IMR-90 (cell line): ENCODE results near the gene DPEP2NB. TPM values are rescaled to one million over a fixed set of nuclear protein-coding genes. Genes with fewer than 3 reads are reported as not detected.

Experiments
- ATAC-seq: fragments of 200-7000 bp; cut with Tn5 transposase; 2 replicates; pipeline ENCODE4 v1.9.1; 2020; ENCODE audit warnings: low read depth, mild to moderate bottlenecking, moderate library complexity
- BruUV-seq: library from RNA; stranded (reverse); fragments of 400-500 nt; replicated peaks from 2 replicates; lab custom pipeline; 2021; lab: Mats Ljungman, UMichigan
- CTCF ChIA-PET: fragments of 300-600 bp; formaldehyde crosslinking; extraction: SDS; loops from one replicate; lab custom pipeline; 2021; ENCODE audit warnings: antibody characterized with exemption; lab: Yijun Ruan, JAX
- POLR2A ChIA-PET: fragments of 300-600 bp; sonication (Branson Sonifier 250); formaldehyde crosslinking; loops from one replicate; lab custom pipeline; 2022; ENCODE audit warnings: antibody characterized with exemption; ENCODE audit not compliant: unreplicated experiment; lab: Charles Lee
- DNase-seq: peaks from one replicate; pipeline ENCODE4 v3.0.0; 2013
- H2AFZ ChIP-seq: replicated peaks from 2 replicates; pipeline ENCODE3; 2013; ENCODE audit warnings: low read length, mild to moderate bottlenecking; ENCODE audit not compliant: poor library complexity
- H2AK5ac ChIP-seq: 2 replicates; pipeline ENCODE4 v1.6.1; 2013; ENCODE audit warnings: low read depth, low read length, inconsistent platforms
- H2AK9ac ChIP-seq: replicated peaks from 2 replicates; pipeline ENCODE3; 2013; ENCODE audit warnings: mild to moderate bottlenecking, low read depth, low read length, moderate library complexity; ENCODE audit not compliant: poor library complexity
- H2BK120ac ChIP-seq: 2 replicates; pipeline ENCODE4 v1.6.1; 2013; ENCODE audit warnings: low read depth, low read length, inconsistent platforms
- H2BK15ac ChIP-seq: 3 replicates; pipeline ENCODE4 v1.6.1; 2013; ENCODE audit warnings: low read depth, low read length, inconsistent platforms
- H2BK20ac ChIP-seq: 2 replicates; pipeline ENCODE4 v1.6.1; 2013; ENCODE audit warnings: low read depth, mild to moderate bottlenecking, inconsistent platforms, low read length, moderate library complexity
- H2BK5ac ChIP-seq: 2 replicates; pipeline ENCODE4 v1.6.1; 2013; ENCODE audit warnings: mild to moderate bottlenecking, low read depth, low read length, inconsistent platforms; ENCODE audit not compliant: poor library complexity, severe bottlenecking
- H3K14ac ChIP-seq: replicated peaks from 2 replicates; pipeline ENCODE4 v1.6.1; 2013; ENCODE audit warnings: low read depth, low read length, inconsistent platforms
- H3K18ac ChIP-seq: 2 replicates; pipeline ENCODE4 v1.6.1; 2013; ENCODE audit warnings: low read depth, low read length, control low read depth
- H3K23ac ChIP-seq: 2 replicates; pipeline ENCODE4 v1.6.1; 2013; ENCODE audit warnings: low read depth, low read length, inconsistent platforms
- H3K27ac ChIP-seq: 2 replicates; pipeline ENCODE4 v1.5.1; 2013; ENCODE audit warnings: mild to moderate bottlenecking, control low read depth, low read length; ENCODE audit not compliant: insufficient read depth
- H3K27me3 ChIP-seq: 2 replicates; pipeline ENCODE4 v1.6.1; 2013; ENCODE audit warnings: low read length; ENCODE audit not compliant: control insufficient read depth, insufficient read depth
- H3K36me3 ChIP-seq: 2 replicates; pipeline ENCODE4 v1.6.1; 2013; ENCODE audit warnings: low read length, mixed read lengths; ENCODE audit not compliant: control insufficient read depth, insufficient read depth
- H3K4ac ChIP-seq: 2 replicates; pipeline ENCODE4 v1.6.1; 2013; ENCODE audit warnings: low read depth, low read length, inconsistent platforms
- H3K4me1 ChIP-seq: 2 replicates; pipeline ENCODE4 v1.6.1; 2013; ENCODE audit warnings: low read length, mixed read lengths; ENCODE audit not compliant: control insufficient read depth, insufficient read depth
- H3K4me2 ChIP-seq: 2 replicates; pipeline ENCODE4 v1.6.1; 2013; ENCODE audit warnings: low read depth, mild to moderate bottlenecking, control low read depth, low read length, moderate library complexity
- H3K4me3 ChIP-seq: 2 replicates; pipeline ENCODE4 v1.5.1; 2013; ENCODE audit warnings: low read depth, mild to moderate bottlenecking, control low read depth, low read length, moderate library complexity; ENCODE audit not compliant: insufficient read depth
- H3K56ac ChIP-seq: 2 replicates; pipeline ENCODE4 v1.6.1; 2013; ENCODE audit warnings: low read length, inconsistent platforms; ENCODE audit not compliant: insufficient read depth; ENCODE audit errors: extremely low read depth
- H3K79me1 ChIP-seq, 2 experiments: 2 replicates each; pipeline ENCODE4 v1.6.1; 2013; ENCODE audit warnings: low read length in 2 of 2, inconsistent platforms in 1 of 2, low read depth in 1 of 2
- H3K9ac ChIP-seq: 2 replicates; pipeline ENCODE4 v1.6.1; 2013; ENCODE audit warnings: low read depth, low read length, control low read depth
- H3K9me1 ChIP-seq: 2 replicates; pipeline ENCODE4 v1.6.1; 2013; ENCODE audit warnings: low read length, inconsistent platforms; ENCODE audit not compliant: insufficient read depth
- H3K9me3 ChIP-seq: 2 replicates; pipeline ENCODE4 v1.6.1; 2013; ENCODE audit warnings: low read length; ENCODE audit not compliant: control insufficient read depth, insufficient read depth
- H4K20me1 ChIP-seq: 2 replicates; pipeline ENCODE4 v1.6.1; 2013; ENCODE audit warnings: low read length, inconsistent platforms; ENCODE audit not compliant: insufficient read depth
- H4K5ac ChIP-seq: 2 replicates; pipeline ENCODE4 v1.6.1; 2013; ENCODE audit warnings: mild to moderate bottlenecking, low read depth, low read length, control low read depth
- H4K8ac ChIP-seq, 2 experiments: 2 replicates each; pipeline ENCODE4 v1.6.1; 2013; ENCODE audit warnings: low read depth in 2 of 2, low read length in 2 of 2, control low read depth in 1 of 2, inconsistent platforms in 1 of 2
- H4K91ac ChIP-seq: 2 replicates; pipeline ENCODE4 v1.6.1; 2013; ENCODE audit warnings: low read depth, low read length, inconsistent platforms; ENCODE audit not compliant: insufficient read depth
- BHLHE40 ChIP-seq: fragments of 150-350 bp; IDR thresholded peaks from 2 replicates; pipeline ENCODE4 v1.6.1; 2016; ENCODE audit warnings: mild to moderate bottlenecking, low read depth, low read length
- CEBPB ChIP-seq: IDR thresholded peaks from 2 replicates; pipeline ENCODE4 v1.6.1; 2012; ENCODE audit warnings: low read depth, low read length, improper control_type of control experiment
- CHD1 ChIP-seq: IDR thresholded peaks from 2 replicates; pipeline ENCODE4 v1.6.1; 2012; ENCODE audit warnings: low read depth, low read length, improper control_type of control experiment
- CTCF ChIP-seq: conservative IDR thresholded peaks from 2 replicates; pipeline ENCODE4 v1.5.1; 2012; ENCODE audit warnings: mild to moderate bottlenecking, low read depth, low read length, improper control_type of control experiment
- ELK1 ChIP-seq: fragments of 150-350 bp; IDR thresholded peaks from 2 replicates; pipeline ENCODE4 v1.6.1; 2016; ENCODE audit warnings: low read depth, mild to moderate bottlenecking, low read length, moderate library complexity, borderline replicate concordance
- FOS ChIP-seq: fragments of 150-350 bp; IDR thresholded peaks from 2 replicates; pipeline ENCODE4 v1.6.1; 2016; ENCODE audit warnings: low read depth, low read length
- MAFK ChIP-seq: IDR thresholded peaks from 2 replicates; pipeline ENCODE4 v1.6.1; 2012; ENCODE audit warnings: low read depth, low read length, improper control_type of control experiment
- MAZ ChIP-seq: IDR thresholded peaks from 2 replicates; pipeline ENCODE4 v1.6.1; 2012; ENCODE audit warnings: low read depth, mild to moderate bottlenecking, low read length, improper control_type of control experiment, moderate library complexity, borderline replicate concordance
- MXI1 ChIP-seq: IDR thresholded peaks from 2 replicates; pipeline ENCODE4 v1.6.1; 2012; ENCODE audit warnings: low read depth, mild to moderate bottlenecking, low read length, moderate library complexity, borderline replicate concordance
- NFE2L2 ChIP-seq: fragments of 150-350 bp; IDR thresholded peaks from 2 replicates; pipeline ENCODE4 v1.6.1; 2016; ENCODE audit warnings: low read depth, mild to moderate bottlenecking, low read length
- POLR2A ChIP-seq: IDR thresholded peaks from 2 replicates; pipeline ENCODE4 v1.6.1; 2012; ENCODE audit warnings: mild to moderate bottlenecking, low read depth, low read length
- RAD21 ChIP-seq: IDR thresholded peaks from 2 replicates; pipeline ENCODE4 v1.6.1; 2012; ENCODE audit warnings: low read length, improper control_type of control experiment
- RCOR1 ChIP-seq: IDR thresholded peaks from 2 replicates; pipeline ENCODE4 v1.6.1; 2012; ENCODE audit warnings: mild to moderate bottlenecking, low read length, improper control_type of control experiment; ENCODE audit not compliant: insufficient replicate concordance
- RFX5 ChIP-seq: IDR thresholded peaks from 2 replicates; pipeline ENCODE4 v1.8.0; 2012; ENCODE audit warnings: low read depth, mild to moderate bottlenecking, low read length, moderate library complexity
- SMC3 ChIP-seq: fragments of 150-350 bp; IDR thresholded peaks from 2 replicates; pipeline ENCODE4 v1.6.1; 2016; ENCODE audit warnings: low read depth, mild to moderate bottlenecking, antibody characterized with exemption, low read length, moderate library complexity
- dilution Hi-C: fragments of 300-500 bp; cut with HindIII; formaldehyde crosslinking; loops from one replicate; pipeline ENCODE4 v1.14.3; 2018; ENCODE audit warnings: low sequenced_read_pairs; ENCODE audit not compliant: unreplicated experiment
- in situ Hi-C: fragments of 300-500 bp; cut with MboI; formaldehyde crosslinking; loops from 3 replicates; pipeline ENCODE4 v1.14.3; 2019; ENCODE audit warnings: low sequenced_read_pairs, inconsistent platforms, mixed read lengths
- intact Hi-C: fragments of 100-400 bp; cut with micrococcal nuclease; formaldehyde crosslinking; loops from 2 replicates; pipeline ENCODE4 v1.10.0; 2022
- polyA plus RNA-seq, 3 experiments: library from polyadenylated mRNA; depleted of rRNA; stranded (reverse); fragments of >200 nt; gene quantifications; 2 replicates each; pipeline ENCODE4 v1.2.3, GENCODE V29; 2012; ENCODE audit warnings: low replicate concordance in 1 of 3
- total RNA-seq: library from RNA; depleted of rRNA; stranded (reverse); fragments of >200 nt; gene quantifications from 2 replicates; pipeline ENCODE4 v1.2.3, GENCODE V29; 2012
- TF ChIP-seq, protein P1 (sequence below): fragments of 150-350 bp; IDR thresholded peaks from 2 replicates; pipeline ENCODE4 v1.6.1; 2017; ENCODE audit warnings: mild to moderate bottlenecking, antibody characterized with exemption, low read length, low read depth

Gene DPEP2NB
- total and polyA plus RNA-seq, 2 of the 4 experiments (the other 2 are of a cell fraction) = not detected

DNA sequence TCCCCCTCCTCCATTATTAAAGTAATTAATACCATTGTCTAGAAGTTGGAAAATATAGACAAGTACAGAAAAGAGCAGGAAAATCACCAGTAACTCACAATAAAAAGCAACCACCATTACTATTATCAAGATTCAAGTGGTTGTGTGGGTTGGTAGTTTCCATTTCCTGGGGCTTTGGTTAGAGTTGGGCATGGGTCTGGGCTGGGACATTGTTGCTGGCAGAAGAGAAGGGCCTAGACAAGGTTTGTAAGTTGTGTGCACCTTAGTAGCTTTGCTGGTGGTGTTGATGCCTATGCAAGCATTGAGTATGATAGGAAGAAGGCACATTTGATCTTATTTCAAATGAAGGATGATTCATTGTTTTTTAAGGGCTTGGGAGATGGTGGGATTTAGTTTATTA is 44.1 kb upstream of the DPEP2NB start:
- Histone ChIP-seq H3K4me2 (no peak overlapping the region), H3K9me3 (no peaks in the 10 kb centered on the region), H2AK9ac (no peak overlapping the region), H3K4ac (no peak overlapping the region), H2AFZ (no peak overlapping the region), H2BK5ac (no peak overlapping the region), H3K9ac (no peak overlapping the region), H3K27me3 (no peaks in the 10 kb centered on the region), H3K4me1 (peaks cover 8% of the 10 kb centered on the region), H3K27ac (no peak overlapping the region), H2BK20ac (no peak overlapping the region), H3K18ac (no peak overlapping the region), H3K36me3 (peaks cover 15% of the 10 kb centered on the region; the same call in 1 of the 2 replicates), H3K14ac (no peak overlapping the region), H2BK120ac (no peak overlapping the region), H2BK15ac (no peak overlapping the region), H4K5ac (no peak overlapping the region), H4K20me1 (peaks cover 10% of the 10 kb centered on the region), H3K9me1 (peaks cover 5% of the 10 kb centered on the region), H3K23ac (no peak overlapping the region), H4K8ac (no peak overlapping the region), H2AK5ac (no peak overlapping the region), H3K4me3 (no peak overlapping the region), H4K91ac (no peak overlapping the region), H3K56ac (no peak overlapping the region), H3K79me1 (0 out of 4 replicates have a peak, but pooled peaks cover 0 to 5% of the 10 kb centered on the region in 2 experiments)
- ChIA-PET CTCF (no interaction called here), POLR2A (no interaction called here)
- no TSS peak for BruUV-seq
- in situ Hi-C loops = no loop called here
- dilution Hi-C loops = no loop called here
- ATAC-seq = no peak
- intact Hi-C loops = no loop called here
- DNase-seq = no peak
- TF ChIP-seq POLR2A = no peak
- no peak for TF ChIP-seq RCOR1
- no peak for TF ChIP-seq NFE2L2
- TF ChIP-seq BHLHE40 = no peak
- TF ChIP-seq CEBPB = no peak
- TF ChIP-seq CTCF = no peak
- no peak for TF ChIP-seq FOS
- no peak for TF ChIP-seq SMC3
- no peak for TF ChIP-seq CHD1
- no peak for TF ChIP-seq RFX5
- TF ChIP-seq RAD21 = no peak
- no peak for TF ChIP-seq MAZ
- no peak for TF ChIP-seq ELK1
- no peak for TF ChIP-seq MXI1
- TF ChIP-seq, protein P1, sequence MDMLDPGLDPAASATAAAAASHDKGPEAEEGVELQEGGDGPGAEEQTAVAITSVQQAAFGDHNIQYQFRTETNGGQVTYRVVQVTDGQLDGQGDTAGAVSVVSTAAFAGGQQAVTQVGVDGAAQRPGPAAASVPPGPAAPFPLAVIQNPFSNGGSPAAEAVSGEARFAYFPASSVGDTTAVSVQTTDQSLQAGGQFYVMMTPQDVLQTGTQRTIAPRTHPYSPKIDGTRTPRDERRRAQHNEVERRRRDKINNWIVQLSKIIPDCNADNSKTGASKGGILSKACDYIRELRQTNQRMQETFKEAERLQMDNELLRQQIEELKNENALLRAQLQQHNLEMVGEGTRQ = no peak
- no peak for TF ChIP-seq MAFK
